ENCODE results near the gene TTC21A.
A peak's percentile ranks its signal among the peaks of the same experiment; 100 is the strongest.
"Not testable (repeated sequence)": the region's sequence is repeated elsewhere in the genome, so short reads cannot be mapped to it uniquely, and the experiment has no call there.

The TTC21A gene

GRCh38 chr3:39148435-39149058, 41.1 kb downstream of the TTC21A start:
- DNase-seq = peak in 4 of 58 donors; percentile 23 to 48 (median 44)

- no peak for DNase-seq
Observed at GRCh38 chr3:39149059-39149455, 41.6 kb downstream of the TTC21A start.

- DNase-seq = no peak
Observed at GRCh38 chr3:39149498-39150147, 42.1 kb downstream of the TTC21A start.

- peak in 4 of 58 donors; percentile 17 to 51 (median 40) for DNase-seq
Observed at GRCh38 chr3:39150148-39150802, 42.8 kb downstream of the TTC21A start.

- DNase-seq = peak in 54 of 58 donors; percentile 17 to 92 (median 62)
Observed at GRCh38 chr3:39150803-39151631, 43.5 kb downstream of the TTC21A start.

GRCh38 chr3:39153977-39154279, 46.4 kb downstream of the TTC21A start:
- no peak for DNase-seq

- peak in 2 of 58 donors; percentile 39 to 55 for DNase-seq
Observed at GRCh38 chr3:39154280-39155021, 47.0 kb downstream of the TTC21A start.

- no peak for DNase-seq
Observed at GRCh38 chr3:39156421-39156820, 48.9 kb downstream of the TTC21A start.

- DNase-seq = no peak
Observed at GRCh38 chr3:39157359-39157758, 49.9 kb downstream of the TTC21A start.

GRCh38 chr3:39158148-39158715, 50.8 kb downstream of the TTC21A start:
- DNase-seq = no peak

- no peak for DNase-seq
Observed at GRCh38 chr3:39164414-39164813, 56.9 kb downstream of the TTC21A start.

GRCh38 chr3:39165518-39165917, 58.0 kb downstream of the TTC21A start:
- no peak for DNase-seq

GRCh38 chr3:39166134-39166710, 58.7 kb downstream of the TTC21A start:
- DNase-seq = no peak

- DNase-seq = peak in 5 of 58 donors; percentile 19 to 69 (median 29)
Observed at GRCh38 chr3:39166932-39167532, 59.6 kb downstream of the TTC21A start.

GRCh38 chr3:39168156-39168780, 60.8 kb downstream of the TTC21A start:
- no peak for DNase-seq

- no peak for DNase-seq
Observed at GRCh38 chr3:39169712-39170111, 62.2 kb downstream of the TTC21A start.

GRCh38 chr3:39170461-39170860, 63.0 kb downstream of the TTC21A start:
- no peak for DNase-seq

GRCh38 chr3:39170877-39171276, 63.4 kb downstream of the TTC21A start:
- DNase-seq = not testable (repeated sequence)

GRCh38 chr3:39171860-39172259, 64.4 kb downstream of the TTC21A start:
- no peak for DNase-seq
